ENCODE measurements around the gene IL17REL.

Gene IL17REL

GRCh38 chr22:49953680-49954344 is 58.8 kb downstream of the IL17REL start:
- no peak for TF ChIP-seq CTCF (IDR thresholded peaks at IDR 0.05)
- Histone ChIP-seq H3K27ac (peak overlapping the region in 1 of 2 donors; percentile 27), H3K4me3 (no peak overlapping the region)
- no peak for DNase-seq (ENCODE audit: low spot score)

GRCh38 chr22:49953027-49953679 is 59.4 kb downstream of the IL17REL start:
- H3K27ac ChIP-seq: peak overlapping the region in 1 of 2 donors; percentile 27
- no peak for TF ChIP-seq CTCF (IDR thresholded peaks at IDR 0.05)
- DNase-seq (ENCODE audit: low spot score): no peak
- H3K4me3 ChIP-seq: no peak overlapping the region

- H3K4me3 ChIP-seq: no peak overlapping the region
- TF ChIP-seq CTCF (IDR thresholded peaks at IDR 0.05): no peak
- DNase-seq (ENCODE audit: low spot score): no peak
- H3K27ac ChIP-seq: peak overlapping the region in 1 of 2 donors; percentile 20
Observed at GRCh38 chr22:49951986-49952896, 60.3 kb downstream of the IL17REL start.

GRCh38 chr22:49951678-49951985 is 60.9 kb downstream of the IL17REL start:
- no peak for DNase-seq (ENCODE audit: low spot score)
- Histone ChIP-seq H3K27ac (peak overlapping the region in 1 of 2 donors; percentile 20), H3K4me3 (no peak overlapping the region)
- no peak for TF ChIP-seq CTCF (IDR thresholded peaks at IDR 0.05)

GRCh38 chr22:49951000-49951677 is 61.4 kb downstream of the IL17REL start:
- TF ChIP-seq CTCF (IDR thresholded peaks at IDR 0.05): no peak
- Histone ChIP-seq H3K4me3 (no peak overlapping the region), H3K27ac (no peak overlapping the region)
- DNase-seq (ENCODE audit: low spot score): no peak

GRCh38 chr22:49950396-49950994 is 62.1 kb downstream of the IL17REL start:
- no peak for DNase-seq (ENCODE audit: low spot score)
- TF ChIP-seq CTCF (IDR thresholded peaks at IDR 0.05): no peak
- Histone ChIP-seq H3K4me3 (no peak overlapping the region), H3K27ac (no peak overlapping the region)
